Central memory CD8-positive, alpha-beta T cell (primary cell): ENCODE data around the gene ARHGAP22.

Source experiments
- ATAC-seq: fragments of 150-1000 bp; cut with Tn5 transposase; replicated peaks from 2 replicates; pipeline ENCODE4 v1.10.0; 2022; ENCODE audit warnings: mild to moderate bottlenecking, moderate FRiP score, moderate number of reproducible peaks; ENCODE audit not compliant: poor library complexity, severe bottlenecking; ENCODE audit errors: extremely low read depth
- DNase-seq, 2 donors: peaks; one replicate each; pipeline ENCODE4 v3.0.0; 2021; ENCODE audit warnings: low spot score in 2 of 2
- H3K27ac Mint-ChIP-seq: one replicate; pipeline ENCODE4 v1.8.0; 2022; ENCODE audit warnings: low read depth, mild to moderate bottlenecking, moderate library complexity, mixed read lengths
- H3K27me3 Mint-ChIP-seq: one replicate; pipeline ENCODE4 v1.8.0; 2022; ENCODE audit warnings: mixed read lengths
- H3K36me3 Mint-ChIP-seq: one replicate; pipeline ENCODE4 v1.8.0; 2022; ENCODE audit warnings: mild to moderate bottlenecking, moderate library complexity, mixed read lengths; ENCODE audit not compliant: insufficient read depth
- H3K4me1 Mint-ChIP-seq: one replicate; pipeline ENCODE4 v1.8.0; 2022; ENCODE audit warnings: mixed read lengths
- H3K4me3 Mint-ChIP-seq: one replicate; pipeline ENCODE4 v1.8.0; 2022; ENCODE audit warnings: mild to moderate bottlenecking, moderate library complexity, mixed read lengths
- H3K9me3 Mint-ChIP-seq: one replicate; pipeline ENCODE4 v1.8.0; 2022; ENCODE audit warnings: mixed read lengths

Gene ARHGAP22

DNA sequence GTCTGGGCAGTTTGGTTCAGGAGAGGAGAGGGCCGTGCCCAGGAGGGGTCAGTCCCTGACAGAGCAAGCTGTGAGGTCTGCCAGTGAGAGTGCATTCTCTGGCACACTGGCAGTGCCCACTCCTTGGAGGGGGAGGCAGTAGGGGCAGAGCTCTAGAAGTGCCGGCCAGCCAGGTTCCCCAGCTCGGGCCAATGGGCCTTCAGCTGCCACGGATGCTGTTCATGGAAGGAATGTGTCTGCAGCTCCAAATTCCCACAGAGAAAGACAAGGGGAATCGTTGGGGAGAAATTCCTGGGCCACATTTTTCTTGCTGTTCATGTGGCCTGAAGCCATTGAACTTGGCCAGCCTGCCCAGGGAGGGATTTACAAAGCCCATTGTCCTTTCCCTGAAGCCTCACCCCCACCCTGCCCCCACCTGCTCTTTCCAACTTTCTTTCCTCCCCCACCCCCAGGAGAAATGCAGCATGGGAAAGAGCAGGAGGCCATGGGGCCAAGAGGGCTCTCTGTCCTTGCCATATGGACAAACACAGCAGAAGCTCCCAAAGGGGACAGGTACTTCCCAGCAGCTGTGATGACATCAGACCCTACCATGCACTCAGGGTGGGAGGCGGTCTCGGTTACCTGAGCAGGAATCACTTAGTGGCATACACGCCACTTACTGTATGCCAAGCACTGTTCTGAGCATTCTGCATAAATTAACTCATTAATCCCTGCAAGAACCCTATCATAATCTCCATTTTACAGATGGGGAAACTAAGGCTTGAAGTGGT lies 70.7 kb downstream of the ARHGAP22 start:
- no peaks in the 10 kb centered on the region for H3K9me3 Mint-ChIP-seq
- H3K27me3 Mint-ChIP-seq = peaks cover under 1% of the 10 kb centered on the region
- DNase-seq = no peak
- ATAC-seq = no peak
- H3K4me1 Mint-ChIP-seq = no peaks in the 10 kb centered on the region
- no peak overlapping the region for H3K4me3 Mint-ChIP-seq
- no peaks in the 10 kb centered on the region for H3K36me3 Mint-ChIP-seq
- no peak overlapping the region for H3K27ac Mint-ChIP-seq

DNA sequence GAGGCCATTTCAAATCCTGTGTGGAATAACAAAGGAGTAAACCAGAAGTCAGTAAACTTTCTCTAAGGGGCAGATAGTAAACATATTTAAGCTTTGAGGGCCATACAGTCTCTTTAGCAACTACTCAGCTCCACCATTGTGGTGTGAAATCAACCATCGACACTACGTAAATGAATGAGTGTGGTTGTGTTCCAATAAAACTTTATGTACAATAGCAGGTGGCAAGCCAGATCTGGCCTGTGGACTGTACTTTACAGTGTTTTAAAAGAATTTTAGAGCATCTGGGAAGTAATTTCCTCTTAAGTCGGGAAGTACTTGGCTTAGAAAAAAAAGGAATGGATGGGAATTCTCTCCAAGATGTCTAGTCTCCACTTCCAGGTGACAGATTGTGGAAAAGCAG lies 71.3 kb downstream of the ARHGAP22 start:
- H3K4me1 Mint-ChIP-seq = no peaks in the 10 kb centered on the region
- ATAC-seq (no peak), DNase-seq (no peak)
- no peak overlapping the region for H3K27ac Mint-ChIP-seq
- H3K4me3 Mint-ChIP-seq = no peak overlapping the region
- H3K27me3 Mint-ChIP-seq = peaks cover 6% of the 10 kb centered on the region
- no peaks in the 10 kb centered on the region for H3K36me3 Mint-ChIP-seq
- H3K9me3 Mint-ChIP-seq = no peaks in the 10 kb centered on the region

DNA sequence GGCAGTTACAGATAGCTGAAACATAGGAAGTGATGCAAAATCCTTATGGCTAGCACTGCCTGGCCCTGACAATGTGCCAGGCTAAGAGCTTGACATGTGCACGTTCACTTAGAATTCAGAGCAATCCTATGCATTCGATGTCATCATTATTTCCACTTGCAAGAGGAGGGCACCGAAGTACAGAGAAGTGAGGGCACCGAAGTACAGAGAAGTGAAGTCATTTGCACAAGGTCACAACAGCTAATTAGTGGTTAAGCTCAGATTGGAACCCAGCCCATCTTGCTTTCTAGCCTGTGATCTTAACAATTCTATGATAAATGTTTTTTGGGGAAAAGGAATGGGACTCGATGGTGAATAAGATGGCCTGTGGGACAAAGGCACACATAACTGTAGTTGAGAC lies 73.4 kb downstream of the ARHGAP22 start:
- Mint-ChIP-seq H3K27ac (no peak overlapping the region), H3K4me3 (no peak overlapping the region), H3K4me1 (no peaks in the 10 kb centered on the region), H3K27me3 (peaks cover 24% of the 10 kb centered on the region), H3K9me3 (peaks cover 6% of the 10 kb centered on the region), H3K36me3 (no peaks in the 10 kb centered on the region)
- DNase-seq (no peak), ATAC-seq (no peak)

DNA sequence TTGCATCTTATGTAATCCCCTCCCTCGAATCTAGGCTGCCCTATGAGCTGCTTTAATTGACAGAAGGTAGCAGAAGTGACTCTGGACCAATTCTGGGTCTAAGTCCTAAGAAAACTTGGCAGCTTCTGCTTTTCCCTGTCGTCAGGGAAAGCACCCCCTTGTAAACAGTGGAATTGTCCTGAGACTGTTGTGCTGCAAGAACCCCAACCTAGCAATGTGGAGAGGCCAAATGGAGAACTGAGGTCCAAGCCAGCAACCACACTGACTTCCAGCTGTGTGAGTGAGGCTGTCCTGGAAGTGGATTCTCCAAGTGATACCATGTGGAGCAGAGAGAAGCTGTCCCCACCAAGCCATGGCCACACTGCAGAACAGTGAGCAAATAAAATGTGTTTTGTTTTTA lies 75.5 kb downstream of the ARHGAP22 start:
- Mint-ChIP-seq H3K4me3 (no peak overlapping the region), H3K4me1 (no peaks in the 10 kb centered on the region), H3K27me3 (peaks cover 44% of the 10 kb centered on the region), H3K36me3 (no peaks in the 10 kb centered on the region), H3K9me3 (peaks cover 6% of the 10 kb centered on the region), H3K27ac (no peak overlapping the region)
- no peak for DNase-seq
- no peak for ATAC-seq

DNA sequence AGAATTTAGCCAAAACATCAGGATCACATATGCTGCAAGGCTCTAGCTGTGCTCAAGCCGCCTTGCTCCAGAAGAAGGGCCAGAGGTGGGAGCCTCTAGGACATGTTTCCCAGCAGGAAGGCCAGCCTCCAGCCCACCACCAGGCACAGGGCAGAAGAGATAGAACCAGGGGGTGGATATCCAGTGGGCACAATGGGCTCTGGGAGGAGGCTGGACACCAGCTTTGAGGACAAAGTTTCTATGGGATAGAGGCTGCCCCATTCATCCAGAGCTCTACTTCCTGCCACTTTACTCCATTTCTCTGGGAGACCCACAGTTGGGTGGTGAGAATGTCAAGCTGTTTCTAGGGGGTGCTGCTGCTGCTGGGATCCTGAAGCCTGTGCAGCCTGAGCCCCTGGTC lies 77.1 kb downstream of the ARHGAP22 start:
- Mint-ChIP-seq H3K36me3 (no peaks in the 10 kb centered on the region), H3K4me1 (no peaks in the 10 kb centered on the region), H3K9me3 (peaks cover 6% of the 10 kb centered on the region), H3K27me3 (peaks cover 48% of the 10 kb centered on the region), H3K4me3 (no peak overlapping the region), H3K27ac (no peak overlapping the region)
- DNase-seq = no peak
- no peak for ATAC-seq

DNA sequence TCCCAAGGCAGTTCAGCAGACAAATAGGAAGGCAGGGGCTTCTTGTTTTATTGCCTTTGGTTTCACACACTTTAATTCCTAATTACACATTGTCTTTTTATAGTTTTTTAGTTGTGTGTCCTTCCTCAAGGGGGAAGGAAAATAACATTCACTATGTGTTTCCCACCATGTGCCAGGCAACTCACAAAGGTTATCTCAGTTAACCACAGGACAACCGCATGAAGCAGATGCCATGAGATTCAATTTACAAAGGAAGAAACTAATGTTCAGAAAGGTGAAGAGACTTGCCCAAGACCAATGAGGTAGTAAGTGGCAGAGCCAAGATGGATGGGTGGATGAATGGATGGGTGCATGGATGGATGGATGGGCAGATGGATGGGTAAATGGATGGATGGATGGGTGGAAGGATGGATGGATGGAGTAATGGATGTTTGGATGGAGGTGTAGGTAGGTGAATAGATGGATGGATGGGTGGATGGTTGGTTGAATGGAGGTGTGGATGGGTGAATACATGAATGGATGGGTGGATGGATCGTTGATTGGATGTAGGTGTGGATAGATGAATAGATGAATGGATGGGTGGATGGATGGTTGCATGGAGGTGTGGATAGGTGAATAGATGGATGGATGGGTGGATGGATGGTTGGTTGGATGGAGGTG lies 77.9 kb downstream of the ARHGAP22 start:
- ATAC-seq (no peak), DNase-seq (no peak)
- Mint-ChIP-seq H3K27ac (no peak overlapping the region), H3K27me3 (peaks cover 56% of the 10 kb centered on the region), H3K4me1 (no peaks in the 10 kb centered on the region), H3K36me3 (no peaks in the 10 kb centered on the region), H3K4me3 (no peak overlapping the region), H3K9me3 (peaks cover 6% of the 10 kb centered on the region)

DNA sequence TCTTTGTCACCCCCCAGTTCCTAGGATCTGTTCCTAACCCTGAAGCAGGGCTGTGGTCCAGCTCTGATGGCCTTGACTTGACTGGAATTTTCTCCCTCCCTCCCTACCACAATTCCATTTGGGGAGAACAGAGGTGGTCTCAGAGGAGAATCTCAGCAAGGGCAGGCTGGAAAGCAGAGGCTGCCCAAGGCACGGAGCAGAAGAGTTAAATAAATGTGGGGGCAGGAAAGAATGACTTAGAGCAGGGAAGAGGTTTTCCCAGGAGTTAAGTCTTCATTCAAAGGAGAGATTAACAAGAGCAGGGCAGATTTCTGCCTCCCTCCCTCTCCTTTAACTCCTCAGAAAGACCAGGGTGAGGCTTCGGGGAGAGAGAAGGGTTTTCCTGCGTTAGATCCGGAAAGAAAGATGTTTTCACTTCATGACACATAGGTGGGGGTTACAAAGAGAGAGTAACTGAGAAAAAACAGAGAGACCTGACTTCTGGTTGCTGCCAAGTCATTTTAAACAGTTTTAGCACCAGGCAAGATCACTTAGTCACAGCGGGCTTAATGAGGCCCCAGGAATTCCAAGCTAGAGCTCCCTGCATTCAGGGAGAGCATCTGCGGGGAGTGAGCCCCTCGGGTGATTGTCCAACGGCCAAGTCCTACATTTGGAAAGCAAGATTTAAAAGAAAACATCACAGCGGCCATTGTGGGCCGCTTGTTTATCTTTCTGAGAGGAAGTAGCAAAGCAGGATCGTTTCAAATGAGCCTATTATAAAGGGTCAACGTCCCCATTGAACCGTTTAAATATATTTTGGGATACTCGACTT lies 78.7 kb downstream of the ARHGAP22 start:
- peaks cover 63% of the 10 kb centered on the region for H3K27me3 Mint-ChIP-seq
- no peak overlapping the region for H3K27ac Mint-ChIP-seq
- no peak for ATAC-seq
- no peaks in the 10 kb centered on the region for H3K36me3 Mint-ChIP-seq
- H3K4me3 Mint-ChIP-seq = no peak overlapping the region
- no peaks in the 10 kb centered on the region for H3K4me1 Mint-ChIP-seq
- no peak for DNase-seq
- peaks cover 6% of the 10 kb centered on the region for H3K9me3 Mint-ChIP-seq

DNA sequence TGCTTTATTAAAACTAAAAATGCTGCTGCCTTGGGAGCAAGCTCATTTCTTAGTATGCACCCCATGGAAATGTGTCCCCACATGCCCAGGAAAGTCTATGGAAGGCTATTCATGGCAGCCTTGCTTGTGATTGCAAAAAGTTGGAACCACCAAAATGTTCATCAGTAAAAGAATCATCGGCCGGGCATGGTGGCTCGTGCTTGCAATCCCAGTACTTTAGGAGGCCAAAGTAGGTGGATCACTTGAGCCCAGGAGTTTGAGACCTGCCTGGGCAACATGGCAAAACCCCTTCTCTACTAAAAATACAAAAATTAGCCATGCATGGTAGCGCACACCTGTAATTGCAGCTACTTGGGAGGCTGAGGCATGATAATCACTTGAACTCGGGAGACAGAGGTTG lies 79.8 kb downstream of the ARHGAP22 start:
- DNase-seq (no peak), ATAC-seq (no peak)
- peaks cover 6% of the 10 kb centered on the region for H3K9me3 Mint-ChIP-seq
- no peaks in the 10 kb centered on the region for H3K36me3 Mint-ChIP-seq
- peaks cover 75% of the 10 kb centered on the region for H3K27me3 Mint-ChIP-seq
- H3K4me3 Mint-ChIP-seq = no peak overlapping the region
- H3K27ac Mint-ChIP-seq = no peak overlapping the region
- H3K4me1 Mint-ChIP-seq = no peaks in the 10 kb centered on the region

DNA sequence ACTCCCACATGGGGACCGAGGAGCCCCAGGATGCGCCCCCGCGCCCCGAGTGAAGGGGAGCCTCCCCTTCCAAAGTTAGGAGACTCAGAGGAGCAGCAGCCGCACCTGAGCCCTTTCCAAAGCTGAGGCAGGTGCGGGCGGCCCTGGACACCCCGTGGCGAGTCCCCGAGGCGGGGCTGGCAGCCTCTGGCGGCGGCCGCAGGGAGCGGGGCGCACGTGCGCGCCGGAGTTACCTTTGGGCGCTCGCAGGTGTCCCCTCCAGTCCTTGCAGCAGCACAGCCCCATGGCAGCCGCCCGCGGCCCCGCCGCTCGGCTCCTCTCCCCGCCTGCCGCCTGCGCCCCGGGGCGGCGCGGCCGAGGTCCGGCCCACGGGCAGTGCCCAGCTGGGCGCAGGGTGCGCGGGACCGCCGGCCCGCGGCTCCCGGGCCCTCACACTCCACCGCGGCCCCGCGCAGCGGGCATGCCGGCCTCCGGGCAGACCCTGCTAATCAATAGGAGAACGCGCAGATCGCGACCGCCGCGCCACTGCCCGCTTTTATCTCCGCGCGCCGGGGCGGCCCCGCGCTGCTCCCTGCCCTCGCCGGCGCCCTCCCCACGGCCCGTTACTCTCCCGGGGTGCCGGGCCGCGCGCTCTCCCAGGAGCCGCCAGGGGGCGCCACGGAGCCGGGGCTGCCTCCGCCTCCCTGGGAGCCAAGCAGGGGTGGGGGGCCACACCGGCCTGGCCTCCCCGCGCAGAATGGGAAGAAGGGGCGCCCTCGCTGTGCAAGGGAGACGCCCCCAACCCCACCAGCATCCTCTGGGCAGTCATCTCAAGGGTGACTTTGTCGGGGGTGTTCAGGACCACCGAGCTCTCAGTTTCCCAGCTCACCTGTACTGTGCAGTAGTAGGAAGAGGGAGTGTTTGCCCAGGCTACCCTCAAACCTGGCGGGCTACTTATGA lies 80.8 kb downstream of the ARHGAP22 start:
- ATAC-seq = no peak
- DNase-seq = no peak
- Mint-ChIP-seq H3K9me3 (peaks cover 6% of the 10 kb centered on the region), H3K36me3 (no peaks in the 10 kb centered on the region), H3K4me1 (peaks cover 5% of the 10 kb centered on the region), H3K4me3 (no peak overlapping the region), H3K27me3 (peaks cover 84% of the 10 kb centered on the region), H3K27ac (no peak overlapping the region)

DNA sequence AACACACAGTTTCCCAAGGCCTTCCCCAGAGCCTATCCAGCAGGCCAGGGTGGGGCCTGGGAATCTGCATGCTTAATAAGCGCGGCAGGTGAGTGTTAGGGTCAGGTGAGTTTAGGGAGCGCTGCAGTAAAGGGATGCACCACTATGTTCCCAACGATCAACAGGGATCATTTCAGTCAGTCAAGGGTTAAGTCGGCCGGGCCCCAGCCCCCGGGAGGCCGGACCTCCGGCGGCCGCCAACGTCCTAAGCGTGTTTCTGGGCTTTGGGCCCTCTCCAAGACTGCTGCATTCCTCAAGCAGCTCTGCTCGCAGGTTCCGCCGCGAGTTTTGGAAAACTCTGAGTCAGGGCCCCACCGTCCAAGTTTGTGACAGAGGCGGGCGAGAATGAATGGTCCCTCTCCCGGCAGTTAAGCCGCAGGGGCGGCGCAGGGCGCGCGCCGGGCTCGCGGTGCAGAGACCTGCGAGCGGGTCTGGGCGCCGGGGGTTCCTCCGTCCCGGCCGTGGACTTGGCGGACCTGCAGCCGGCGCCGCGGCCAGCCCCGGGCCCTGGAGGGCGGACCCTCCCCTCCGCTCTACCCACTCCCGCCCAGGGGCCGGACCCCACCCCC lies 81.6 kb downstream of the ARHGAP22 start:
- Mint-ChIP-seq H3K36me3 (no peaks in the 10 kb centered on the region), H3K27ac (no peak overlapping the region), H3K4me3 (no peak overlapping the region), H3K27me3 (peaks cover 82% of the 10 kb centered on the region), H3K9me3 (peaks cover 6% of the 10 kb centered on the region), H3K4me1 (peaks cover 7% of the 10 kb centered on the region)
- ATAC-seq (no peak), DNase-seq (no peak)

DNA sequence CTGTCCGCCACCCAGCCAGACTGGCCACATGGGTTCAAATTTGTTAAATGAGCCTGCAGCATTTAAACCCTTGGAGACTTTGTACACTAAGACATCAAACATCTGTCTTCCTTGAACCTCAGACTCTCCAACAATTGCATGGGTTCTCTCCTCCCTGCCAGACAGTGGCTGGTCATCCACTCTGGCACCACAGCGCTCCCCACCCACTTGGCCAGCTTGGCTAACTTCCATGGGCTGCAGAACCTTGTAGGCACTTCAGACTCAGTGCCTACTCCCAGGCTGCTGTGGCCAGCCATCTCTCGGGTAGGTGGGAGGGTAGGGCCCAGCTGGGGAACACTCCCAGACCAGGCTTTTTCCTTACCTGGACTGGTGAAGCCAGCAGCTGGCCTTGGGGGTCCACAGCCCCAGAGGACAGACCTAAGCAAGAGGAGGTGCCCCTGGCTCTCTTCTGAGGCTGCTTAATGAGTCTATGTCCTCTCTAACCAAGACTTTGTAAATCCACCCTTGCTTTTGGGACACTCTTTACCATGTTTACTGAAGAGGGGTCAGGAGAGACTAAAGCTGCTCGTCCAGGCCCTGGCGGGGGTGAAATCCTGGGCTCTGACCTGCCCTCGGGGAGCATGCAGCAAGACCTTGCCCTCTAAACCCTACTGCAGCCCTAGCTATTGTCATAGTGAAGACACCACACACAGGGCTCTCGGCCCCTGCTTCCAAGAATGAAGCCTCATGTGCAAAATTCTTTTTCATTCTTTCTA lies 82.7 kb downstream of the ARHGAP22 start:
- Mint-ChIP-seq H3K27ac (no peak overlapping the region), H3K4me3 (no peak overlapping the region), H3K9me3 (peaks cover 3% of the 10 kb centered on the region), H3K4me1 (peaks cover 7% of the 10 kb centered on the region), H3K36me3 (no peaks in the 10 kb centered on the region), H3K27me3 (peaks cover 73% of the 10 kb centered on the region)
- DNase-seq (no peak), ATAC-seq (no peak)
